Lower lobe of right lung (tissue), 2 donors: ENCODE measurements around the gene CTBP1. TPM values are rescaled to one million over a fixed set of nuclear protein-coding genes. Genes with fewer than 3 reads are reported as not detected.
A peak's percentile ranks its signal among the peaks of the same experiment; 100 is the strongest.
"Not testable (repeated sequence)": the region's sequence is repeated elsewhere in the genome, so short reads cannot be mapped to it uniquely, and the experiment has no call there.

Source experiments
- ATAC-seq, 2 donors: fragments of 200-7000 bp; cut with Tn5 transposase; one replicate each; pipeline ENCODE4 v1.9.1; 2020 to 2022; ENCODE audit warnings: mild to moderate bottlenecking in 2 of 2, moderate library complexity in 2 of 2
- DNase-seq: peaks from one replicate; pipeline ENCODE4 v3.0.0-alpha.2; 2020
- H3K27ac ChIP-seq: fragments of 200-600 bp; one replicate; pipeline ENCODE4 v1.8.0; 2022
- H3K27me3 ChIP-seq: fragments of 200-600 bp; one replicate; pipeline ENCODE4 v1.8.0; 2022; ENCODE audit warnings: low read depth
- H3K36me3 ChIP-seq: fragments of 200-600 bp; one replicate; pipeline ENCODE4 v1.8.0; 2022; ENCODE audit warnings: mild to moderate bottlenecking
- H3K4me1 ChIP-seq: fragments of 200-600 bp; one replicate; pipeline ENCODE4 v1.8.0; 2022
- H3K4me3 ChIP-seq: fragments of 200-600 bp; one replicate; pipeline ENCODE4 v1.8.0; 2022; ENCODE audit warnings: mild to moderate bottlenecking
- H3K9me3 ChIP-seq: fragments of 200-600 bp; one replicate; pipeline ENCODE4 v1.8.0; 2022
- intact Hi-C: fragments of 100-400 bp; cut with DNase I; formaldehyde crosslinking; loops from one replicate; pipeline ENCODE4 v1.11.0; 2022
- total RNA-seq: library from RNA; stranded (reverse); fragmentation: NEBNext Ultra II Directional; extraction: Animal tissue kit (Norgen Biotek cat#: 25700); gene quantifications from one replicate; pipeline ENCODE4 v1.2.1, GENCODE V29; 2021
- TF ChIP-seq, protein P1 (sequence below): fragments of 200-600 bp; IDR thresholded peaks from one replicate; pipeline ENCODE4 v1.8.0; 2022; ENCODE audit warnings: antibody characterized with exemption, mild to moderate bottlenecking
- donor health status: DM: no; HTN: yes; CAD: no; lungs with severe emphysema.

CTBP1 gene
- total RNA-seq, 1 donor from 2014 or later, result 165 TPM

GRCh38 chr4:1240721-1241465 is 8.0 kb downstream of the CTBP1 start:
- TF ChIP-seq, protein P1, sequence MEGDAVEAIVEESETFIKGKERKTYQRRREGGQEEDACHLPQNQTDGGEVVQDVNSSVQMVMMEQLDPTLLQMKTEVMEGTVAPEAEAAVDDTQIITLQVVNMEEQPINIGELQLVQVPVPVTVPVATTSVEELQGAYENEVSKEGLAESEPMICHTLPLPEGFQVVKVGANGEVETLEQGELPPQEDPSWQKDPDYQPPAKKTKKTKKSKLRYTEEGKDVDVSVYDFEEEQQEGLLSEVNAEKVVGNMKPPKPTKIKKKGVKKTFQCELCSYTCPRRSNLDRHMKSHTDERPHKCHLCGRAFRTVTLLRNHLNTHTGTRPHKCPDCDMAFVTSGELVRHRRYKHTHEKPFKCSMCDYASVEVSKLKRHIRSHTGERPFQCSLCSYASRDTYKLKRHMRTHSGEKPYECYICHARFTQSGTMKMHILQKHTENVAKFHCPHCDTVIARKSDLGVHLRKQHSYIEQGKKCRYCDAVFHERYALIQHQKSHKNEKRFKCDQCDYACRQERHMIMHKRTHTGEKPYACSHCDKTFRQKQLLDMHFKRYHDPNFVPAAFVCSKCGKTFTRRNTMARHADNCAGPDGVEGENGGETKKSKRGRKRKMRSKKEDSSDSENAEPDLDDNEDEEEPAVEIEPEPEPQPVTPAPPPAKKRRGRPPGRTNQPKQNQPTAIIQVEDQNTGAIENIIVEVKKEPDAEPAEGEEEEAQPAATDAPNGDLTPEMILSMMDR, result no peak
- intact Hi-C loops, result no loop called here
- no peaks in the 10 kb centered on the region for H3K27me3 ChIP-seq
- no peak overlapping the region for H3K27ac ChIP-seq
- H3K4me1 ChIP-seq, result peaks cover 44% of the 10 kb centered on the region
- H3K4me3 ChIP-seq, result no peak overlapping the region
- DNase-seq (no peak), ATAC-seq (no peak)
- no peaks in the 10 kb centered on the region for H3K9me3 ChIP-seq
- peaks cover 43% of the 10 kb centered on the region for H3K36me3 ChIP-seq

DNA sequence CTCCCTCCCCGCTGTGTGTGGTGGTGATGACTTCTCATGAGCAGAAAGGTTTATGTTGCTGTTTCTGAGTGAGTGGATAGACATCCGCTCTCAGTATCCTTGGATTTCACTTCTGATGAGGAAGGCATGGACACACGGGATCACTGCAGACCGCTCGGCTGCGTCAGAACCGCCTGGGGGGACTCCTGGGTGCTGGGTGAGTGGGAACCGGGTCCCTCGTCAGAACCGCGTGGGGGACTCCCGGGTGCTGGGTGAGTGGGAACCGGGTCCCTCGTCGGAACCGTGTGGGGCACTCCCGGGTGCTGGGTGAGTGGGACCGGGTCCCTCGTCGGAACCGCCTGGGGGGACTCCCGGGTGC is 9.0 kb downstream of the CTBP1 start:
- DNase-seq, result no peak
- H3K27me3 ChIP-seq, result no peaks in the 10 kb centered on the region
- peaks cover 36% of the 10 kb centered on the region for H3K4me1 ChIP-seq
- intact Hi-C loops, result no loop called here
- H3K36me3 ChIP-seq, result peaks cover 53% of the 10 kb centered on the region
- no peak overlapping the region for H3K4me3 ChIP-seq
- no peak overlapping the region for H3K27ac ChIP-seq
- TF ChIP-seq, protein P1, result no peak
- H3K9me3 ChIP-seq, result no peaks in the 10 kb centered on the region
- no peak for ATAC-seq

GRCh38 chr4:1239141-1239949 is 9.6 kb downstream of the CTBP1 start:
- intact Hi-C loops, result no loop called here
- Histone ChIP-seq H3K27ac (no peak overlapping the region), H3K27me3 (no peaks in the 10 kb centered on the region), H3K9me3 (no peaks in the 10 kb centered on the region), H3K4me3 (no peak overlapping the region), H3K36me3 (peaks cover 59% of the 10 kb centered on the region), H3K4me1 (peaks cover 36% of the 10 kb centered on the region)
- DNase-seq, result no peak
- TF ChIP-seq, protein P1, result no peak
- ATAC-seq, result no peak

DNA sequence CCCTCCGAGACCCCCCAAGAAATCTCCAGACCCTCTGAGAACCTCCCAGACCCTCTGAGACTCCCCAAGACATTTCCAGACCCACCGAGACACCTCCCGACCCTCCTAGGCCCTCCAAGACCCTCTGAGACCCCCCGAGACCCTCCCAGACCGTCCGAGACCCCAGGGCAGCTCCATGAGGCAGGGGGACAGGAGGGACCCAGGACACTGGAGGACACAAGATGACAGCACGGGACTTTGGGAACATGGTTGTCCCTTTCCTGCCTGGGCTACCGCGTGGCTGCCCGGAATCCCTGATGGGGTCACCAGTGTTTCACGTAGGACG is 10.3 kb downstream of the CTBP1 start:
- Histone ChIP-seq H3K4me1 (peaks cover 36% of the 10 kb centered on the region), H3K4me3 (no peak overlapping the region), H3K36me3 (peaks cover 66% of the 10 kb centered on the region), H3K27ac (no peak overlapping the region), H3K9me3 (no peaks in the 10 kb centered on the region), H3K27me3 (no peaks in the 10 kb centered on the region)
- TF ChIP-seq, protein P1, result no peak
- DNase-seq (peak; percentile 24), ATAC-seq (no peak)
- intact Hi-C loops, result no loop called here

DNA sequence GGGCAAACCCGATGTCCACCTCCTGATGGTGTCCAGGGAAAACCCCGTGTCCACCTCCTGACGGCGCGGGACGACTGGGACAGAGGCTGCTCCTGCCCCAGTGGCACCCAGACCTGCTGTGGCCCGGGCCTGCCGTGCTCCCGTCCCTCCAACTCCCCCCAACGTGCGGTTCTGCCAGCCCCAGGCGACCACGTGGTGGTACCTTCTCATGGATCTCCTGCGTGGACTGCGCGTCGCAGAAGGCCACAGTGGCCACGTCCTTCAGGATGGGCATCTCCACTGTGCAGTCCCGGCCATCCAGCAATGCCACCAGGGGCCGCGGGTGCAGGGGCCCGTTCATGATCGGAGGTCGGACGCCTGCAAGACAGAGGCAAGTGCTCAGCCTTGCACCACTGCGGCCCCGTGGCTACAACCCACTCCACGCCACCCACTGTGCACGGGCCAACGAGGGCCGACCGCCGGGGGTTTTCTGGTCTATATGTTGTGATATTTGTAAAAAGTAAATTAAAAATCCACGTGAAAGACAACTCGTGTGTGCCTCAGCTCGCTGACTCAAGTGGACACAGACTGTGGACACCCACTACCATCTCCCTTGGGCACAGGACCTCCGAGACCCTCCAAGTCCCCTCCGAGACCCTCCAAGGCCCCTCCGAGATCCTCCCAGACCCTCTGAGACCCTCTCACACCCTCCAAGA is 10.8 kb downstream of the CTBP1 start:
- DNase-seq (peak; percentile 39), ATAC-seq (no peak)
- Histone ChIP-seq H3K4me3 (no peak overlapping the region), H3K27ac (no peak overlapping the region), H3K27me3 (no peaks in the 10 kb centered on the region), H3K9me3 (no peaks in the 10 kb centered on the region), H3K4me1 (peaks cover 36% of the 10 kb centered on the region), H3K36me3 (peaks cover 71% of the 10 kb centered on the region)
- intact Hi-C loops, result no loop called here
- TF ChIP-seq, protein P1, result no peak

DNA sequence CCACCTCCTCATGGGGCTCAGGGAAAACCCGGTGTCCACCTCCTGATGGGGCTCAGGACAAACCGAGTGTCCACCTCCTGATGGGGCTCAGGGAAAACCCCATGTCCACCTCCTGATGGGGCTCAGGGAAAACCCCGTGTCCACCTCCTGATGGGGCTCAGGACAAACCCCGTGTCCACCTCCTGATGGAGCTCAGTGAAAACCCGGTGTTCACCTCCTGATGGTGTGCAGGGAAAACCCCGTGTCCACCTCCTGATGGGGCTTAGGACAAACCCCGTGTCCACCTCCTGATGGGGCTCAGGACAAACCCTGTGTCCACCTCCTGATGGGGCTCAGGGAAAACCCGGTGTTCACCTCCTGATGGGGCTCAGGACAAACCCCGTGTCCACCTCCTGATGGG is 11.7 kb downstream of the CTBP1 start:
- peaks cover 32% of the 10 kb centered on the region for H3K4me1 ChIP-seq
- H3K9me3 ChIP-seq, ATAC-seq, H3K27me3 ChIP-seq, H3K27ac ChIP-seq, H3K4me3 ChIP-seq, intact Hi-C loops, DNase-seq: not testable (repeated sequence)
- H3K36me3 ChIP-seq, result peaks cover 80% of the 10 kb centered on the region

DNA sequence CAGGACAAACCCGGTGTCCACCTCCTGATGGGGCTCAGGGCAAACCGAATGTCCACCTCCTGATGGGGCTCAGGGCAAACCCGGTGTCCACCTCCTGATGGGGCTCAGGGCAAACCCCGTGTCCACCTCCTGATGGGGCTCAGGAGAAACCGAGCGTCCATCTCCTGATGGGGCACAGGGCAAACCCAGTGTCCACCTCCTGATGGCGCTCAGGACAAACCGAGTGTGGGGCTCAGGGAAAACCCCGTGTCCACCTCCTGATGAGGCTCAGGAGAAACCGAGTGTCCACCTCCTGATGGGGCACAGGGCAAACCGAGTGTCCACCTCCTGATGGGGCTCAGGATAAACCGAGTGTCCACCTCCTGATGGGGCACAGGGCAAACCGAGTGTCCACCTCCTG is 12.1 kb downstream of the CTBP1 start:
- H3K27ac ChIP-seq, H3K9me3 ChIP-seq, H3K27me3 ChIP-seq, ATAC-seq, H3K4me3 ChIP-seq, intact Hi-C loops, DNase-seq: not testable (repeated sequence)
- Histone ChIP-seq H3K36me3 (peaks cover 83% of the 10 kb centered on the region), H3K4me1 (peaks cover 28% of the 10 kb centered on the region)
